NOMO-1 treated with DMSO at 0.1 percent for 48 hours (cell line): ENCODE data around the gene NOC4L.
"Not testable (repeated sequence)": the region's sequence is repeated elsewhere in the genome, so short reads cannot be mapped to it uniquely, and the experiment has no call there.

ENCODE experiments used
- DNase-seq: peaks from one replicate; lab custom pipeline; 2025; ENCODE audit not compliant: unreplicated experiment; lab: John Stamatoyannopoulos, UW

Gene NOC4L

DNA sequence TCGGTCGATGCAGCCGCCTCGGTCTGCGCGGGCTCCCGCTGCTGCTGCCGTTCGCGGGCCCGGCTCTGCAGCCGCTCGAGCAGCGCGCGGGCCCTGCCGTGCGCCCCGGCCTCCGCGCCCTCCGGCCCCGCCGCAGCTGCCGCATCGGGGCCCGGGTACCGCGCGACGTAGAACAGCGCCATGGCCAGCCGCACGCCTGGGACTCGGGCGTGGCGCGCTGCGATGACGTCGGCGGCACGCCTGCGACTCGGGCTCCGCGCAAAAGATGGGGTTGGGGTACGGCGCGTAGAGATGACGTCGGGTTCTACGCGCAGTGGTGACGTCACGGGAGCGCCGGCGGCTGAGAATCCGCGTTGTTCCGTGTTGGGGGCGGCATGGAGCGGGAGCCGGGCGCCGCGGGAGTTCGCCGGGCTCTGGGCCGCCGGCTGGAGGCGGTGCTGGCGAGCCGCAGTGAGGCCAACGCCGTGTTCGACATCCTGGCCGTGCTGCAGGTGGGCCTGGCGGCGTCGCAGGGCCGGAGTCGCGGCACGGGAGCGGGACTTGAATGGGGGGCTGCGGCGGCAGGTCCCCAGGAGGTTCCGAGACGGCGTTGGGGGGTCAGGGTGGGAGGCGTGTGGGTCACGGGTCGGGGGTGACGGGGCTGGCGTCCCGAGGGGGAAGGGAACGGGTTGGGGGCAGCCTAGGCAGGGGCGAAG lies at the start of gene NOC4L, which contains the start of gene DDX51:
Gene NOC4L, plus strand, starts transcription at position 343 of the 695 bp plus-strand sequence. Its CDS starts 32 bp downstream, at position 375.
Gene DDX51, minus strand, starts transcription at position 205 of the 695 bp plus-strand sequence. Its CDS starts 23 bp downstream, at position 182.
- peak; percentile 83 for DNase-seq

DNA sequence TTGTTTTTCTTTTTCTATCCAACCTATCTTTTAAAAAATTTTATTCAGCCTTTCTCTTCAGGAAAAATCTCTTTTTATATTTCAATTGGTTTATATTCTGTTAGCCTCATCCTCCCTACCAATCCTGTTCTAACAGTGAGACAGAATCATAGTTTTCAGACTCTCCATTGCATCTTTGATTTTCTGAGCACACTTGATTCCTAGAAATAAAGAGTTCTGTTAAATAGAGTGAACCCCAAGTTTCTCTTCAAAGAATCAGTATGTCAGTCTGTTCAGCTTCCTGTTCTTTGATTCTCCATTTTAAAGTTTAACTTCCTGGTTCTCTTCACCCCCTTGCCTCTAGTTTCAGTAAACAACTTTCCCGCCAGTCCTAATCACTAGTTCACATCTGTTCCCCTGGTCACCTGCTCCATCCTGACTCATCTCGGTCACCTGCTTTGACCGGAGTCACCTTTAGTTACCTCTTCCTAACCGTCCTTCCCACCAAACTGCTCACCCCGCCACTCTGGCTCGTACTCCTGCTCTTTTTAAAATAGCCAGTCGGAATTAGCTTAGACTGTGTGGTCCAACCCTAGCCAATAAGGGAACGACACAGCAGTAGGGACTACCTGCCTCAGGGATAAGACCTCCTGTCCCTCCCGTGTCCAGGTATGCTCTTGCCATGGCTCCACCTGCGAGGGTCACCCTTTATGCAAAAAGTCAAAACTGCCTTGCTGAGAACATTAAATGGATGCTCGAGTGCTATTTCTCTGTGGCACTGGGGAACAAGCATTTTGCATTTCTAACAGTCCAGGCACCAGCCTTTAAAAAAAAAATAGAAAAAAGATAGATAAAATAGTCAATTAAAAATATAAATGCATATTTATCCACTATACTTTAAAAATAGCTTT lies 48.5 kb upstream of the NOC4L start:
- DNase-seq = no peak

- no peak for DNase-seq
Measured at GRCh38 chr12:132099739-132100138, 44.5 kb upstream of the NOC4L start.

GRCh38 chr12:132100306-132101065 lies 43.8 kb upstream of the NOC4L start:
- DNase-seq = no peak

GRCh38 chr12:132102297-132102696 lies 42.0 kb upstream of the NOC4L start:
- no peak for DNase-seq

DNA sequence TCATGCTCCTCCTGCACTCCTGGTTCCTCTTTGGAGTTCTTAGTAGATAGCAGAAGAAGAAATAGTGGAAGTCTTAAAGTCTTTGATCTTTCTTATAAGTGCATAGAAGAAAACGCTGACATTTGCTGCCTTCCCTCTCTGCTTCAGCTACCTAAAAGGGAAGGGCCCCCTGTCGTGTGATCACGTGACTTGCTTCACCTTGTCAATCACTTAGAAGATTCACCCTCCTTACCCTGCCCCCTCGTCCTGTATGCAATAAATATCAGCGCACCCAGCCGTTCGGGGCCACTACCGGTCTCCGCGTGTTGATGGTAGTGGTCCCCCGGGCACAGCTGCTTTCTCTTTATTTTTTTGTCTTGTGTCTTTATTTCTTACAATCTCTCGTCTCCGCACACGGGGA lies 41.2 kb upstream of the NOC4L start:
- DNase-seq = not testable (repeated sequence)

GRCh38 chr12:132103542-132104308 lies 40.5 kb upstream of the NOC4L start:
- no peak for DNase-seq

DNA sequence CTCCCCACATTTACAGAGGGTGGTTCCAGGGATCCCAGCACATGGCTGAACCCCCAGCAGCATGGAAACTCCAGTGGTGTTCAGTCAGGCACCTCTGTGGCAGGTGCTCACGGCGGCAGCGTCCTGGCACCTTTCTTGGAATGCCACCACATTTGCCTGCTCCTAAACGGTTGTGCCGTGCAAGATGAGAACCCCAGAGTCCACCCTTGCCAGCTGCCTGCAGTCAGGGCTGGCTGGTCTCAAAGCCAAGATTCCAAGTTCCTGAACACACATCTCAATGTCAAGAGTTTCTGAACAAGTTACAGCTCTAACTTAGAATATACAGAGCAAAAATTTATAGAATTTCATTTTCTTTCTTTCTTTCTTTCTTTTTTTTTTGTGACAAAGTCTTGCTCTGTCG lies 38.8 kb upstream of the NOC4L start:
- DNase-seq = no peak

GRCh38 chr12:132106921-132107320 lies 37.3 kb upstream of the NOC4L start:
- DNase-seq = no peak

DNA sequence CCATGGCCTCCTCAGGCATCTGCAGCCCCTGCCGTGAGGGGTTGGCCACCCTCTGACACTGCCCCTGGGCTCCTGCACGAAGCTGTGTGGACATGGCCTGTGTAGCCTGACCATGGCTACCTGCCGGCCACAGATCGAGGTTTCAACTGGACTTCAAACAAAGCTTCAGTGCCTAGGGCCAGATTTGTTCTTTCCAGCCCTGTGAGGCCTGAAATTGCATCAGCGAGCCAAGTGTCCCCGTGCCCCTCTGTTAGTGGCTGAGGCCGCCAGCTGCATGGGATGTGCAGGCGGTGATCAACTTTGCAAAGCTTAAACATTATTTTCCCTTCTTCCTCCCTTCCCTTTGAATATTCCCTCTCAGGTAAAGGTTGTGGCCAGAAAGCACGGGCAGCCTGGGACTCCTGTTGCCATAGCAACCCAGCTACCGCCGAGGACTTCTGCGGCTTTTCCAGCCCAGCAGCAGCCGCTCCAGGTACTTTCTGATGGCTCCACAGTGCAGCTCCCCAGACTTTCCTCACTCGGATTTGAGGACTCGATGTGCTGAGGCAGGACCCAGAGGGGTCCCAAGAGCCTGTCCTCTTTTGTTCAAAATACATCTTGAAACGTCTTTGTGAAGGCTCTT lies 35.9 kb upstream of the NOC4L start:
- no peak for DNase-seq

DNA sequence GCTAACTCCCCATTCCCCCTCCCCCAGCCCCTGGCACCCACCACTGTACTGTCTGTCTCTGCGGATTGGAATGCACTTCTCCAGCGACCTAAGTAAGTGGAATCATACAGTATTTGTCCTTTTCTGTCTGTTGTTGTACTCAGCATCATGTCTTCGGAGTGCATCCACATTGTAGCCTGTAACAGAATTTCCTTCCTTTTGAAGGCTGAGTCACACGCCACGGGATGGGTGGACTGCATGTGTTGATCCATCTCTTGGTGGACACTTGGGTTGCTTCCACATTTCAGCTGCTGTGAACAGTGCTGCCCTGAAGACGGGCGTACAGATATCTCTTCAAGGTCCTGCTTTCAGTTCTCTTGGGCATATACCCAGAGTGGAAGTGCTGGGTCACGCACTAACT lies 34.5 kb upstream of the NOC4L start:
- DNase-seq = no peak

DNA sequence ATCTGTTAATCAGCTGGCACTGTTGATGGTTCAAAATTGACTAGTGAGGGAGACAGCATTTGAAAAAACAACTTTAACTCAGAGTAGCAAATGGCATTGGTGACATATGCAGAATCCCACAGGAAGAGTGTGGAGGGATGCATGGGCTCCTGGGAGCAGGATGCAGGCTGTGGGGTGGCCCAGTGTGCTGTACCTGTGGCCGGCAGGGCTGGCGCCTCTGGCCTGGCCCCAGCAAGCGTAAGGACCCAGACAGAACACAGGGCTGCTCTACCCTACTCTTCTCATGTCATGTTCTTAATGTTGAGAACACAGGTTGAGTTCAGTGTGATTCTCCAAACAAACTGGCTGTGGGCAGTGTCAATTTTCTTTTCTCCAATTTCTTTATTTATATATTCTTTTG lies 33.6 kb upstream of the NOC4L start:
- no peak for DNase-seq

GRCh38 chr12:132111654-132112304 lies 32.5 kb upstream of the NOC4L start:
- DNase-seq = no peak

DNA sequence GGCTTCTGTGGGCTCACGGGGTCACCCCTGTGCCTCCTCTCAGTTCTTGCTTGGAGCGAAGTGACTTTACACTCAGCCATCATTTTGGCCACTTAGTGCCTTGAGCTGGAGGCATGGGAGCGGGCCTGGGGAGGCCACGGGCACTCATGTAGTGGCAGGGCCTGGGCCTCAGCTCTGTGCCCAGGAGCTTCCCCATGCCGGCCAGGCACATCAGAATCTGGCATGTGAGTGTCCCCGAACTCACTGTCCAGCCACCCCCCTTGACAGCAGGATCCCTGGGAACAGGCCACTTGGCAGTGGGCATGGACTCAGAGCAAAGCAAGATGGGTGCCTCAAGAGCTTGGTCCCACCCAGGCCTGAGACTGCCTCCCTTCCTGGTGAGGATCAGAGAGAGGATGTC lies 29.6 kb upstream of the NOC4L start:
- DNase-seq = no peak

- no peak for DNase-seq
Measured at GRCh38 chr12:132115500-132115899, 28.8 kb upstream of the NOC4L start.

- no peak for DNase-seq
Measured at GRCh38 chr12:132116709-132117557, 27.3 kb upstream of the NOC4L start.

DNA sequence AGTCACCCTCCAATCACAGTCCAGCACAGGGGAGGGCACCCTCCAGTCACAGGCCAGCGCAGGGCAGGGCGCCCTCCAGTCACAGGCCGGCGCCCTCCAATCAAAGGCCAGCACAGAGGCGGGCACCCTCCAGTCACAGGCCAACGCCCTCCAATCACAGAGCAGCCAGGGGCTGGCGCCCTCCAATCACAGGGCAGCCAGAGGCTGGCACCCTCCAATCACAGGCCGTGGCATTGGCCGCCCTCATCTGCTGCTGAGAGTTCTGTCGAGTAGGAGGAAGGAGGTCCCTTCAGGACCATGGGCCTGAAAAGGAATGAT lies 26.7 kb upstream of the NOC4L start:
- no peak for DNase-seq

DNA sequence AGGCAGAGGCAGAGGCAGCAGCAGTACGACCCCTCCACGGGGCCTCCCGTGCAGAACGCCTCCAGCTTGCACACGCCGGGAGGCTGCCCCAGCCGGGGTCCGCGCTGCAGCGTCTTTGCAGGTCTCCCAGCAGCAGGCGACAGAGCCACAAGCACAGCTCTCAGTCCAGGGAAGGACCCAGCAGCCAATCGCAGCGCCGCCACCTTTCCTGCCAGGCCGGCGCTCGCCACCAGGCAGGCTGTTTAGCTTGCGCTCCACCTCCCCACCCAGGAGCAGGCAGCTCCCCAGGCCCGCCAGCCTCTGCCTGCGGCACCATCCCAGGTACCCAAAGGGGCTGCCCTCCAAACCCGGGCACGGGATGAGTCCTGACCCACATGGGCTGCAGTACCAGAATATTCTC lies 25.4 kb upstream of the NOC4L start:
- DNase-seq = no peak

DNA sequence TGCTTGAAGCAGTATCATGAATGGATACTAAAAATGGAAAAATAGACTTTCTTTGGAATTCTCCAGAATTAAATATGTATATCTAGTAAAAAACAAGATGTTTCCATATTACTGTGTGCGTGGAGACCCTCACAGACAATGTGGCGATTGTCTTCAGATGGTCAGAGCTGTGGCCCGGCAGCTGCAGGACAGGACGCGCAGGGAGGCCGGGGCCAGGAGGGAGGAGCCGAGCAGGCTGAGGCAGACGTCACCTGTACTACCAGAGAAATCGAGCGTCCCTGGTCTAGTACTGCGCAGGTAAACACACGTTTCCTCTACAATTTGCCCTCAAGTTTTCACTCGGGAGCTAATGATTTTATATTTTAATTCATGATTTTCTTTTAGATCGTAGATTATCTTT lies 23.0 kb upstream of the NOC4L start:
- DNase-seq = no peak
